Common myeloid progenitor, CD34-positive (primary cell): ENCODE measurements around the gene HCLS1.
"Not testable (repeated sequence)": the region's sequence is repeated elsewhere in the genome, so short reads cannot be mapped to it uniquely, and the experiment has no call there.

Experiments
- CTCF ChIA-PET: fragments of 350-600 bp; sonication (Branson Sonifier 250); formaldehyde crosslinking; loops from one replicate; lab custom pipeline; 2021; ENCODE audit warnings: antibody characterized with exemption; lab: Charles Lee
- POLR2A ChIA-PET: fragments of 350-600 bp; sonication (Branson Sonifier 250); formaldehyde crosslinking; loops from one replicate; lab custom pipeline; 2021; ENCODE audit warnings: antibody characterized with exemption; lab: Charles Lee
- DNase-seq, 3 donors: peaks; one replicate each; pipeline versions ENCODE4 v3.0.0 to v3.0.0-alpha.2; 2013
- H3K27ac ChIP-seq, 2 experiments: 1 replicate in 1 of 2; 2 replicates in 1 of 2; pipeline ENCODE4 v1.7.0; 2013; ENCODE audit warnings: inconsistent platforms in 2 of 2, low read length in 2 of 2, mild to moderate bottlenecking in 2 of 2, low read depth in 1 of 2, moderate library complexity in 1 of 2; ENCODE audit not compliant: severe bottlenecking in 2 of 2, insufficient read depth in 1 of 2, poor library complexity in 1 of 2
- H3K27me3 ChIP-seq, 5 experiments: replicated peaks in 2 of 5; 1 replicate in 3 of 5; 2 replicates in 2 of 5; pipeline versions ENCODE4 v1.6.1 to v1.7.0; 2013; ENCODE audit warnings: low read length in 4 of 5, mild to moderate bottlenecking in 2 of 5, moderate library complexity in 2 of 5, inconsistent platforms in 1 of 5; ENCODE audit not compliant: insufficient read depth in 5 of 5, control insufficient read depth in 4 of 5
- H3K36me3 ChIP-seq, 4 experiments: 1 replicate in 2 of 4; 2 replicates in 2 of 4; pipeline versions ENCODE4 v1.6.1 to v1.7.0; 2013; ENCODE audit warnings: low read length in 3 of 4, control low read depth in 1 of 4, mild to moderate bottlenecking in 1 of 4; ENCODE audit not compliant: control insufficient read depth in 4 of 4, insufficient read depth in 4 of 4
- H3K4me1 ChIP-seq, 4 experiments: 1 replicate in 3 of 4; 2 replicates in 1 of 4; pipeline versions ENCODE4 v1.6.1 to v1.7.1; 2013; ENCODE audit warnings: low read length in 3 of 4, mild to moderate bottlenecking in 3 of 4, control low read depth in 1 of 4, inconsistent platforms in 1 of 4, moderate library complexity in 1 of 4; ENCODE audit not compliant: control insufficient read depth in 4 of 4, insufficient read depth in 4 of 4; ENCODE audit errors: control extremely low read depth in 1 of 4
- H3K4me3 ChIP-seq, 7 experiments: 1 replicate in 4 of 7; 2 replicates in 3 of 7; pipeline versions ENCODE4 v1.5.1 to v1.7.0; 2013; ENCODE audit warnings: mild to moderate bottlenecking in 7 of 7, low read length in 6 of 7, moderate library complexity in 6 of 7, inconsistent platforms in 2 of 7, low read depth in 2 of 7, control low read depth in 1 of 7; ENCODE audit not compliant: insufficient read depth in 4 of 7, control insufficient read depth in 1 of 7; ENCODE audit errors: extremely low read depth in 1 of 7
- H3K9me3 ChIP-seq, 5 experiments: 1 replicate in 4 of 5; 2 replicates in 1 of 5; pipeline versions ENCODE4 v1.6.1 to v1.7.1; 2013; ENCODE audit warnings: low read length in 4 of 5, mild to moderate bottlenecking in 2 of 5, inconsistent platforms in 1 of 5, low read depth in 1 of 5, moderate library complexity in 1 of 5; ENCODE audit not compliant: control insufficient read depth in 4 of 5, insufficient read depth in 2 of 5; ENCODE audit errors: control extremely low read depth in 1 of 5
- WGBS: methylation state at CpG from one replicate; pipeline ENCODE4 v1.1.5; 2013; ENCODE audit not compliant: insufficient coverage; 5-methylcytosine and 5-hydroxymethylcytosine counted together

The HCLS1 gene

GRCh38 chr3:121698476-121698875 is 37.8 kb upstream of the HCLS1 start:
- H3K4me3 ChIP-seq = no peak overlapping the region
- no peak overlapping the region for H3K27ac ChIP-seq
- WGBS = 100% methylated on average over 1 of the region's 1 CpG
- no peaks in the 10 kb centered on the region for H3K9me3 ChIP-seq
- POLR2A ChIA-PET = no interaction called here
- no peaks in the 10 kb centered on the region for H3K4me1 ChIP-seq
- no peak for DNase-seq
- H3K36me3 ChIP-seq = peaks cover 15 to 68% (median 41%) of the 10 kb centered on the region in 4 experiments
- CTCF ChIA-PET = no interaction called here
- no peaks in the 10 kb centered on the region for H3K27me3 ChIP-seq

- no peak for DNase-seq
- Histone ChIP-seq H3K27me3 (no peaks in the 10 kb centered on the region), H3K36me3 (peaks cover 12 to 67% (median 46%) of the 10 kb centered on the region in 4 experiments), H3K9me3 (no peaks in the 10 kb centered on the region), H3K4me3 (no peak overlapping the region), H3K27ac (no peak overlapping the region), H3K4me1 (no peaks in the 10 kb centered on the region)
- ChIA-PET CTCF (no interaction called here), POLR2A (no interaction called here)
- WGBS = 100% methylated on average over 1 of the region's 3 CpGs
Measured at GRCh38 chr3:121696186-121696585, 35.5 kb upstream of the HCLS1 start.

GRCh38 chr3:121692010-121692699 is 31.5 kb upstream of the HCLS1 start:
- no peak overlapping the region for H3K27ac ChIP-seq
- no peak for DNase-seq
- CTCF ChIA-PET = interaction anchor here (2.6 kb wide), 1 partner anchor 10 kb away, joined by 10 read pairs; no protein-coding TSS in a partner anchor
- no peaks in the 10 kb centered on the region for H3K4me1 ChIP-seq
- H3K36me3 ChIP-seq = peaks cover 14 to 55% (median 33%) of the 10 kb centered on the region in 4 experiments
- no peaks in the 10 kb centered on the region for H3K27me3 ChIP-seq
- H3K9me3 ChIP-seq = peaks cover 0 to 6% (median 0%) of the 10 kb centered on the region in 5 experiments
- POLR2A ChIA-PET = no interaction called here
- H3K4me3 ChIP-seq = no peak overlapping the region
- 83% methylated on average over 1 of the region's 2 CpGs for WGBS

GRCh38 chr3:121690777-121691405 is 30.2 kb upstream of the HCLS1 start:
- H3K4me1 ChIP-seq = no peaks in the 10 kb centered on the region
- peaks cover 14 to 61% (median 30%) of the 10 kb centered on the region in 4 experiments for H3K36me3 ChIP-seq
- ChIA-PET POLR2A (no interaction called here), CTCF (interaction anchor here (2.6 kb wide), 1 partner anchor 9 kb away, joined by 10 read pairs; no protein-coding TSS in a partner anchor)
- no peak for DNase-seq
- 90% methylated on average over 2 of the region's 2 CpGs for WGBS
- no peaks in the 10 kb centered on the region for H3K27me3 ChIP-seq
- no peak overlapping the region for H3K27ac ChIP-seq
- H3K9me3 ChIP-seq = peaks cover 0 to 8% (median 4%) of the 10 kb centered on the region in 5 experiments
- H3K4me3 ChIP-seq = no peak overlapping the region

- CTCF ChIA-PET, H3K27ac ChIP-seq, H3K4me3 ChIP-seq, POLR2A ChIA-PET, DNase-seq, H3K4me1 ChIP-seq, H3K27me3 ChIP-seq: not testable (repeated sequence)
- WGBS = 87% methylated on average over 5 of the region's 31 CpGs
- Histone ChIP-seq H3K9me3 (peaks cover 2 to 10% (median 9%) of the 10 kb centered on the region in 5 experiments), H3K36me3 (peaks cover 14 to 65% (median 24%) of the 10 kb centered on the region in 4 experiments)
Measured at GRCh38 chr3:121688747-121689146, 28.0 kb upstream of the HCLS1 start.

GRCh38 chr3:121681792-121682191 is 21.1 kb upstream of the HCLS1 start:
- ChIA-PET CTCF (interaction anchor here (0.5 to 1.7 kb wide), 4 partner anchors 10 to 143 kb away, joined by 3 to 10 read pairs (median 4); no protein-coding TSS in a partner anchor), POLR2A (no interaction called here)
- peaks cover 21 to 59% (median 33%) of the 10 kb centered on the region in 4 experiments for H3K36me3 ChIP-seq
- no peak for DNase-seq
- 100% methylated on average over 1 of the region's 1 CpG for WGBS
- no peak overlapping the region for H3K4me3 ChIP-seq
- peaks cover 2 to 9% (median 7%) of the 10 kb centered on the region in 5 experiments for H3K9me3 ChIP-seq
- H3K4me1 ChIP-seq = no peaks in the 10 kb centered on the region
- H3K27me3 ChIP-seq = no peaks in the 10 kb centered on the region
- no peak overlapping the region for H3K27ac ChIP-seq

- H3K9me3 ChIP-seq = no peaks in the 10 kb centered on the region
- H3K4me3 ChIP-seq = no peak overlapping the region
- no CpG with 5 or more reads among the region's 2 CpGs for WGBS
- H3K27ac ChIP-seq = no peak overlapping the region
- DNase-seq = no peak
- no peaks in the 10 kb centered on the region for H3K4me1 ChIP-seq
- no peaks in the 10 kb centered on the region for H3K27me3 ChIP-seq
- CTCF ChIA-PET = interaction anchor here (0.5 kb wide), 1 partner anchor 325 kb away, joined by 3 read pairs; no protein-coding TSS in a partner anchor
- POLR2A ChIA-PET = interaction anchor here (0.6 kb wide), 1 partner anchor 122 kb away, joined by 3 read pairs; no protein-coding TSS in a partner anchor
- peaks cover 33 to 72% (median 44%) of the 10 kb centered on the region in 4 experiments for H3K36me3 ChIP-seq
Measured at GRCh38 chr3:121677141-121677540, 16.4 kb upstream of the HCLS1 start.
